Smooth muscle cell of the brain vasculature (primary cell): ENCODE results near the gene RNF44.

Experiments used
- DNase-seq: peaks from one replicate; pipeline ENCODE4 v3.0.0-alpha.2; 2012; ENCODE audit warnings: low read depth, low spot score

RNF44 gene

DNA sequence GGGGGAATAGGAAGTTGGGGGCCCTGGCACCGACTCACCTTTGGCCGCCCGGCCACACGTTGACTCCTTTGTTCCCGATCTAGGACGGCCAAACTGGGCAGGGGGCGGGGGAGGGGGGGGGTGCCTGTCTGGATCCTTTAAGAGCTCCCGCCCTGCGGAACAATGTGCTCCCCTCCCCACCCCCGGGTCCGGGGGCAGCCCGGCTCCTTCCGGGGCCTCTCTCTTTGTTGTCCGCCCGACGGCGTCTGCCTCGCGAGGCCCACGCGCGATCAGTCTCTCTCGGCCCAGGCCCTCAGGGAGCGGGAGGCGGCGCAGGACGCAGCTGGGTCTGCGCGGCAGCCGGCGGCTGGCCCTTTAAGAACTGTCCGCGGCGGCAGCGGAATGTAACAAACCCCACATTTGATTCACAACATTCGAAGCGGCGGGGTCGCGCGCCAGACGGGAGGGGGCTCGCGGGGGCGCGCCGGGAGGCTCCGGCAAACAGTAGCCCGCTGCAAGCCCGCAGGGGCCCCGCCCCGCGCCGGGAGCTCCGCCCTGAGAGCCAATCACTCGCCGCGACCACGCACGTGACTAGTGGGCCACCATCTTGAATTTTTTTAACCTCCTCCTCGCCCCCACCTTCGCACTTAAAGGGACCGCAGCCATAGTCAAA lies at the start of gene RNF44:
TSS of gene RNF44 (minus strand) at position 501 of the 652 bp plus-strand sequence. CDS start 4,930 bp downstream, outside the sequence.
- DNase-seq, result peak; percentile 96

DNA sequence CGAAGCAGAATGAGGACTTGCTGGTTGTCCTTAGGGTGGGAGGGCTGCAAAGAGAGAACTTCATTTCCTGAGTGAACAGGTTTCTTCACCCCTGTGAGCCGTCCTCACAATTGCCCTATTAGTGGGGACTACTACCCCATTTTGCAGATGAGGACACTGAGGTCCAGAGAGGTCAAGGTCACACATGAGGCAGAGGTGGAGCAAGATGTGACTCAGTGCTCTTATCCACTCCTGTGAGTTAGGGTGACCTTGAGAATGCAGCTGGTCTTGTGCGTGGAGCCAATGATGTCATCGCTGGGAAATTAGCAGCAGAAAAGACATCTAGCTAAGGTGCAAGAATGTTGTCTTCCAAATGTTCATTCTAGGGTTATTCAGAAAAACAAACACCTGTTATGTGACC lies 45.9 kb upstream of the RNF44 start:
- no peak for DNase-seq

- DNase-seq, result no peak
Observed at GRCh38 chr5:176581361-176581760, 44.2 kb upstream of the RNF44 start.

DNA sequence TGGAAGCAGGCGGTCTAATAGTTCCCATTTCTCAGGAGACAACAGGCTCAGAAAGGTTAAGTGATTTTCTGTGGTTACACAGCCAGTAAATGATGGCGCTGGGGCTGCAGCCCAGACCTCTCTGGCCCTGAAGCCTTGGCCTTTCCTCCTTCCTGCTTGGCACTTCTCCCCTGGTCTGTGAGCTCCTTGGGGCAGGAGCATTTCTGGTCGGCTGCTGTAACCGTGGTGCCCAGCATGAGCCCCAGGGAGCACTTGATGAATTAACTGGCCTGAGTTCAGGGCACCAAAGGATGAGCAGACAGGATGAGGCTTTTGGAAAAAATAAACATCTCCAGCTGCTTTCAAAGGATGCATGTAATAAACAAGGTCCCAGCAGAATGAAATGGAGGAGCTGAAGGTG lies 42.1 kb upstream of the RNF44 start:
- no peak for DNase-seq

GRCh38 chr5:176578391-176578808 lies 41.2 kb upstream of the RNF44 start:
- DNase-seq, result no peak

DNA sequence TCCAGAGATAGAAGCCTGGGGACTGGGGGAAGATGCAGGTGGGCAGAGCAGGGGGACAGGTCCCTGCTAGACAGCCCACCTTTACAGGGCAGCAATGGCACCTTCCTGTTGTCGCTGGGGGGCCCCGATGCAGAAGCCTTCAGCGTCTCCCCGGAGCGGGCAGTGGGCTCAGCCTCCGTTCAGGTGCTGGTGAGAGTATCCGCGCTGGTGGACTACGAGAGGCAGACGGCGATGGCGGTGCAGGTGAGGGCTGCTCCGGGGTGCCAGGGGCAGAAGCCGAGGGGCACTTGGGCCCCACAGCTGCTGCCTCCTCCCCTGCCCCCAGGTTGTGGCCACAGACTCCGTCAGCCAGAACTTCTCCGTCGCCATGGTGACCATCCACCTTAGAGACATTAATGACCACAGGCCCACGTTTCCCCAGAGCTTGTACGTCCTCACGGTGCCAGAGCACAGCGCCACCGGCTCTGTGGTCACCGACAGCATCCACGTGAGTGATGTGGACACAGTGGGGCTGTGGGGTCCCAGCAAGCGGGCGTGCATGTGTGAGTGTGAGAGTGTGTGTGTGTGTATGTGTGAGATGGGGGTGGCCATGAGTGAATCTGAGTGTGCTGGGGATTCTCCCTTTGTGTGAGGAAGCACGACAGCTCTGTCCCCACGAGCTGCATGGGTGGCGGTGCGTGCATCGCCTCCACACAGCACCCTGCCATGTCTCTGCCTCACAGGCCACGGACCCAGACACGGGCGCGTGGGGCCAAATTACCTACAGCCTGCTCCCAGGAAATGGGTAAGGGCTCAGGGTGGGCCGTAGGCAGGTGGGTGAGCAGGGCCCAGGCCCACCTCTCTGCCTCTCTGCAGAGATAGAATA lies 40.3 kb upstream of the RNF44 start:
- no peak for DNase-seq

- no peak for DNase-seq
Observed at GRCh38 chr5:176575488-176576422, 38.6 kb upstream of the RNF44 start.

GRCh38 chr5:176575066-176575465 lies 37.9 kb upstream of the RNF44 start:
- DNase-seq, result no peak

DNA sequence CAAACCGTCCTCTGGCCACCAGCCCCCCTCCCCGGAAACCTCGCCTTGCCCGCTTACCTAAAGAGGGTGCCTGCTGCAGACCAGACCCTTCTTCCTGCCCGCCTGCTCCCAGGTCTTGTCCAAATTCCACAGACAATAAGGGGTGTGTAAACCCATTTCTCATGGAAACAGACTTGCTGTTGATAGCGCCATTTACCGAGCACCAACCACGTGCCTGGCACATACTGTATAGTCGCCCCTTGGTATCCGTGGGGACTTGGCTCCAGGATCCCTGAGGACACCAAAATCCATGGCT lies 37.0 kb upstream of the RNF44 start:
- DNase-seq, result no peak

- no peak for DNase-seq
Observed at GRCh38 chr5:176573564-176574296, 36.5 kb upstream of the RNF44 start.

DNA sequence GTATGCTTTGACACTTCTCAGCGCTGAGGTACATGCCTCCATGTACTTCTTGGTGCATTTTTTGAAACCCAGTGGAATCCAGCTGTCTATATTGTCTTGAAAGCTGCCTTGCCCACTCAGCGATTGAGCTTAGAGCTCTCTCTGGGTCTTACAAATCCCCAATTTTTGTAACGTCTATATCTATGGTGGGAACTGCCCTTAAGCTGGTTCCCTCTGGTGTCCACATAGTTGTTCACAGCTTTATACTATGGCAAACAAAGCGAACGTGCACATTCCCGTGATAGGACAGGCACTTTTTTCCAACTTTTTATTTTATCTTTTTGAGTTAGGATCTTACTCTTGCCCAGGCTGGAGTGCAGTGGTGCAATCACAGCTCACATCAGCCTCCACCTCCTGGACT lies 32.8 kb upstream of the RNF44 start:
- DNase-seq, result no peak

DNA sequence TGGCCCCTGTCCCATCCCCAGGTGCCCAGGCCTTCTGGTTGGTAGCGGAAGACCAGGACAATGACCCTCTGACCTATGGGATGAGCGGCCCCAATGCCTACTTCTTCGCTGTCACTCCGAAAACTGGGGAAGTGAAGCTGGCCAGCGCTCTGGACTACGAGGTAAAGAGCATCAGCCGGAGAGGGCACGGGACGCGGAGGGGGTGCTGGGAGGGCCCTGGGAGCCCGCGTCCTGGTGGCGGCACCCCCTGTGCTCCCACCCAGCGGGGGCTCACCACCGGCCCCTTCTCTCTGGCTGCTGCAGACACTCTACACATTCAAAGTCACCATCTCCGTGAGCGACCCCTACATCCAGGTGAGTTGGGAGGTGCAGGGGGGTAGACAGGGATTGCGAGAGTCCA lies 31.5 kb upstream of the RNF44 start:
- no peak for DNase-seq

GRCh38 chr5:176565760-176566288 lies 28.6 kb upstream of the RNF44 start:
- no peak for DNase-seq

DNA sequence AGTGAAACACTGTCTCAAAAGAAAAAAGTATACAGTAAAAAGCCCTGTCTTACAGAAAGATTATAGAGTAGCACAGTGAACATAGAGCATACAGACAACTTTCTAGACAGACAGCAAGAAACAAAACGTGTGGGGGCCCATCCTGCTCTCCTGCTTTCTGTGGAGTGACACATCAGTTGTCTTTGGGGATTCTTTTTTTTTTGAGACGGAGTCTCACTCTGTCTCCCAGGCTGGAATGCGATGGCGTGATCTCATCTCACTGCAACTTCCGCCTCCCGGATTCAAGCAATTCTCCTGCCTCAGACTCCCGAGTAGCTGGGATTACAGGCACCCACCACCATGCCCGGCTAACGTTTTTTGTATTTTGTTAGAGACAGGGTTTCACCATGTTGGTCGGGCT lies 26.8 kb upstream of the RNF44 start:
- DNase-seq, result no peak

GRCh38 chr5:176562189-176562588 lies 25.0 kb upstream of the RNF44 start:
- DNase-seq, result no peak

DNA sequence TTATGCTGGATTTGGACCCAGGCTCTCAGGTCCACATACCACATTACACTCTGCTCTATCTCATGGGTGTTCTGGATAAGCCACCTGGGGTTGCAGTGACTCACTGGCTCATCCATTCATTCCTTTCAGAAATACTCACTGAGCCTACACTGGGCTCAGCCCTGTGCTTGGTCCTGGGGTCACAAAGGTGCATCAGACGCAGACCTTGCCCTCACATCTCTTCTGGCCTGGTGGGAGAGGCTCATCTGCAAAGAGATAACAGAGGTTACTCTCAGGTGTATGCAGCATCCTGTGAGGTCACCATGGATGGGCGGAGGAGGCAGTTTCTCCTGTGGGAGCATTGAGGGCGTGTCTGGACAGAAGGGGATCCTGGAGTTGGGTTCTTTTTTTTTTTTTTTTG lies 24.1 kb upstream of the RNF44 start:
- no peak for DNase-seq

- DNase-seq, result no peak
Observed at GRCh38 chr5:176560364-176560763, 23.2 kb upstream of the RNF44 start.

GRCh38 chr5:176559683-176560082 lies 22.5 kb upstream of the RNF44 start:
- no peak for DNase-seq

DNA sequence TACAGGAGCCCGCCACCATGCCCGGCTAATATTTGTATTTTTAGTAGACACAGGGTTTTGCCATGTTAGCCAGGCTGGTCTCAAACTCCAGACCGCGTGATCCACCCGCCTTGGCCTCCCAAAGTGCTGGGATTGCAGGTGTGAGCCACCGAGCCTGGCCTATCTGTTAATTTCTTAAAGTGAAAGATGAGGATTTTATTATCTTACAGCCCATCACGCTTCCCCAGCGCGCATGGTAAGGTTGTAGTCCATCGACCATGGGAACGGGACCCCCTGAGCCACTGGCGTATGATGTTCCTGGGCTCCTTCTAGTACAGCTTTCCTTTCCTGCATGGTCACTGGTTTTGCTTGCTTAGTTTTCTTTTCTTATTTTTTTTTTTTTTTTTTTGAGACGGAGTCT lies 20.6 kb upstream of the RNF44 start:
- DNase-seq, result no peak

DNA sequence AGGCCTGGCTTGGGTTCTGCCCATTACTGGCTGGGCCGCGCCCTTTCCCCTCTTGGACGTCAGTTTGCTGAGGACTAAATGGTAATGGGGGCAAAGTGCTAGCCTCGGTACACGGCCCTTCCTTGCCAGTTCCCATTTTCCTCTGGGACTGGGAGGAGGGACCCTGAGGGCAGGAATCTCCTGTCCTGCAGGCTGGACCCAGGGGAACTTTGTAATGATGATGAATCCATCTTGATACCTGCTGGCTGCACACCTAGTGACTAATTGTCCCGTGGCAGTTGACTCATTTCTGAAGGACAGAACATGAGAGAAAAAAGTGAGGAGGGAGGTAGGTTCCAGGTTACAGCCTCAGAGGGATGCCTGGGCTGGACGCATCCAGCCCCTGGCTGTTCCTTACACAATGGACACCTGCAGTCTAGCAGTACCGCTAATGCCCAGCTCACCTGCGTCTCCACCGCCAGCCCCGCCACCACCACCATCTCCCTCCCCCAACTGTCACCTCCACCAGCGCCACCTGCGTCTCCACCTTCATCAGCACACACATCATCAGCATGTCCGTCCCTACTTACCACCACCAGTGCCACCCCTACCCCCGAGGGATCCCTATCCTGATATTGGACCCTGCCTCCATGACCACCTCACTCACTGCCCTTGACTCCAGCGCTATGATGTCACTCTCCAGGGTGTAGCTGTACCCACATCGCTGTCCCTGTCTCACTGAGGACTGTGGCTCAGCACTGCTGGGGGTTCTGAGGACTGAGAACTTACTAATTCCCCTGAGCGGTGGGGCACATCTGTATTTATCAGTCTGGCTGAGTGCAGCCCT lies 16.3 kb upstream of the RNF44 start:
- no peak for DNase-seq
